ENCODE data around the gene IL34. TPM values are rescaled to one million over a fixed set of nuclear protein-coding genes. Genes with fewer than 3 reads are reported as not detected.

Gene IL34
- polyA plus RNA-seq, 2 of the 4 experiments (the other 2 are of a cell fraction): 0.25 to 0.40 TPM

DNA sequence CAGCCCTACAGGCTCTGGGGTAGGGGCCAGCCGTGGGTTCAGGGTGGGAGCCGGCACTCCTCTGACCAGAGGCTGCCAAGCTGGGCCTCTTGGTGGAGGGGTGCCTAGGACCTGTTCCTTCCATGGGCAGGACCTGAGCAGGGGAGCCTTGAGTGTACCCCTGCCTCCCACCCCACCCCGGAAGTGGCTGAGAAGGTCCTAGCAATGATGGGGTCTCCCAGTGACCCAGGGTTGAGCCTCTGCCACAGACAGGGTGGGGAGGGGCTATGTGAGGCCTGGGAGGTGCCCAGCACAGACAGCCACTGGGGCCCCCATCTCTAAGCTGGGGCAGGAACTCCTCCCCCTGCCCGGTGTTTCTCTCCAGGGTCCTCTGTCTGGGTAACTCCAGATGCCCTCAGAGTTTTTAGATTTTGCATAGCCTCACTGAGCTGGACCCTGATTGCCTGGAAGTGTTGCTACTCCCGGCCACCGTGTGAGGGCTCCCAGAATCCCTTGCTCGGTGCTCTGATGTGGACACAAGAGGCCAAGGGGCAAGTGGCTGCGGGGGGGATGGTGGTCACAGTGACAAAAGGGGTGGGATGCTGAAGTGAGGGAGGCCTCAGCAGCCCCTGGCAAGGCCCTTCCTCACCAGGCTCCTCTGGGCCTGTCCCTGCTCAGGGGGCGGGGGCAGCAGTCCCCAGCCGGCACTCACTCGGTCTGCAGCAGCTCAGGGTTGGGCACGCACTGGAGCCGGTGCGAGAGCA is 45.9 kb downstream of the IL34 start:
- 82% methylated on average over 13 of the region's 14 CpGs for WGBS (ENCODE audit: missing lambda C conversion rate)
- no peak overlapping the region for H3K4me3 ChIP-seq
- ATAC-seq (no peak), DNase-seq (ENCODE audit: low read depth in 1 of 2, low spot score in 1 of 2) (no peak), FAIRE-seq (no peak)
- H3K4me2 ChIP-seq: peak overlapping the region; percentile 84; the same call in 2 of the 3 replicates
- CTCF ChIA-PET: interaction anchor here (1.3 to 23.4 kb wide), 4 partner anchors 10 to 79 kb away, joined by 3 to 463 read pairs (median 20); no protein-coding TSS in a partner anchor
- H3K4me1 ChIP-seq: peaks cover 97% of the 10 kb centered on the region
- POLR2A ChIA-PET: no interaction called here
- no peaks in the 10 kb centered on the region for H3K9me3 ChIP-seq
- TF ChIP-seq RARB (CRISPR knock-in tag; IDR thresholded peaks at IDR 0.05): no peak
- TF ChIP-seq KDM1A (IDR thresholded peaks at IDR 0.05; ENCODE audit: low read depth): no peak
- H3K27ac ChIP-seq: peak overlapping the region; percentile 97 to 100

DNA sequence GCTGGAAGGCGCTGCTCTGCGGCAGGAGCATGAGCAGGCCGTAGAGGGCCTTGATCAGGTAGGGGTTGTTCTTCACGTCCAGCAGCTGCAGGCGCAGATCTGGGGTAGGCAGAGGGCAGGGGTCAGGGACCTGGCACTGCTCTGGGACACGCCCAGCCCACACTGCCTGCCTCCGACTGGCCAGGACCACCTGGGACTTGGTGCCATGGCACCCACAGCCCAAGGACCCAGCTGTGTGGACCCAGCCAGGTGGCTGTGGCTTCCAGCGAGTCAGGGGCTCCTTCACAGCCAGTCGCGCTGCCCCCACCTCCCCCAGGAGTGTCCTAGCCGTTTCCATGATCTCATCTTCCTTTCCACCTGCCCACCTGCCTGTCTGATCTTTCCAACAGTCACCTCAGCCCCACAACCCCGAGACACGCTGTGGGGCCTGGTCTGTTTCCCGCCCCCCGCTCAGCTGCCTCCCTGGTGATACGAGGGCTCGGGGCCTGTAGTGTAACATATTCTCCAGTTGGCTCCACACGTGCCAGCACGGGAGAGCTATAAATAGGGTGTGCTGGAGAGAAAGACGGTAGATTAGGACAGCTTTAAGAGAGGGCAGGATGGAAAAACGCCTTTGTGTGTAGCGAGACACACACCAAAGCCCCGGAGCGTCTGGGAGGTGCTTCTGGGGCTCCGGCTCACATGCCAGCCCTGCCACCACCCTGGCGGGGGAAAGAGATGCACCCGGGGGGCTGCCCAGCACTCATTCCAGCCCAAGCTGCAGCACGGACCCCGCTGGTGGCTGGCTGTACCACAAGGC is 46.7 kb downstream of the IL34 start:
- CTCF ChIA-PET: interaction anchor here (1.2 to 23.4 kb wide), 5 partner anchors 11 to 79 kb away, joined by 3 to 463 read pairs (median 10); no protein-coding TSS in a partner anchor
- 84% methylated on average over 28 of the region's 29 CpGs for WGBS (ENCODE audit: missing lambda C conversion rate)
- Histone ChIP-seq H3K9me3 (no peaks in the 10 kb centered on the region), H3K4me2 (peak overlapping the region; percentile 84), H3K27ac (peak overlapping the region; percentile 97 to 100), H3K4me1 (peaks cover 98% of the 10 kb centered on the region), H3K4me3 (0 out of 3 replicates have a peak overlapping the region, but pooled peaks have one; percentile 17)
- TF ChIP-seq RNF2 (IDR thresholded peaks at IDR 0.05; ENCODE audit: borderline replicate concordance, low read depth): no peak
- TF ChIP-seq, protein P1, sequence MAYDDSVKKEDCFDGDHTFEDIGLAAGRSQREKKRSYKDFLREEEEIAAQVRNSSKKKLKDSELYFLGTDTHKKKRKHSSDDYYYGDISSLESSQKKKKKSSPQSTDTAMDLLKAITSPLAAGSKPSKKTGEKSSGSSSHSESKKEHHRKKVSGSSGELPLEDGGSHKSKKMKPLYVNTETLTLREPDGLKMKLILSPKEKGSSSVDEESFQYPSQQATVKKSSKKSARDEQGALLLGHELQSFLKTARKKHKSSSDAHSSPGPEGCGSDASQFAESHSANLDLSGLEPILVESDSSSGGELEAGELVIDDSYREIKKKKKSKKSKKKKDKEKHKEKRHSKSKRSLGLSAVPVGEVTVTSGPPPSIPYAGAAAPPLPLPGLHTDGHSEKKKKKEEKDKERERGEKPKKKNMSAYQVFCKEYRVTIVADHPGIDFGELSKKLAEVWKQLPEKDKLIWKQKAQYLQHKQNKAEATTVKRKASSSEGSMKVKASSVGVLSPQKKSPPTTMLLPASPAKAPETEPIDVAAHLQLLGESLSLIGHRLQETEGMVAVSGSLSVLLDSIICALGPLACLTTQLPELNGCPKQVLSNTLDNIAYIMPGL (CRISPR knock-in tag; IDR thresholded peaks at IDR 0.05; ENCODE audit: borderline replicate concordance): no peak
- no peak for TF ChIP-seq ZFP36 (IDR thresholded peaks at IDR 0.05; ENCODE audit: borderline replicate concordance, partially characterized antibody)
- no peak for TF ChIP-seq SREBF2 (IDR thresholded peaks at IDR 0.05)
- TF ChIP-seq ZC3H11A (IDR thresholded peaks at IDR 0.05): no peak
- TF ChIP-seq KDM5A (IDR thresholded peaks at IDR 0.05): no peak
- no peak for TF ChIP-seq POLR2A (IDR thresholded peaks at IDR 0.05; ENCODE audit: low read length)
- no peak for TF ChIP-seq POLR2AphosphoS2 (conservative IDR thresholded peaks at IDR 0.05; ENCODE audit: low read length)
- TF ChIP-seq, protein P2, sequence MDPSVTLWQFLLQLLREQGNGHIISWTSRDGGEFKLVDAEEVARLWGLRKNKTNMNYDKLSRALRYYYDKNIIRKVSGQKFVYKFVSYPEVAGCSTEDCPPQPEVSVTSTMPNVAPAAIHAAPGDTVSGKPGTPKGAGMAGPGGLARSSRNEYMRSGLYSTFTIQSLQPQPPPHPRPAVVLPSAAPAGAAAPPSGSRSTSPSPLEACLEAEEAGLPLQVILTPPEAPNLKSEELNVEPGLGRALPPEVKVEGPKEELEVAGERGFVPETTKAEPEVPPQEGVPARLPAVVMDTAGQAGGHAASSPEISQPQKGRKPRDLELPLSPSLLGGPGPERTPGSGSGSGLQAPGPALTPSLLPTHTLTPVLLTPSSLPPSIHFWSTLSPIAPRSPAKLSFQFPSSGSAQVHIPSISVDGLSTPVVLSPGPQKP (IDR thresholded peaks at IDR 0.05; ENCODE audit: low read depth, low read length): no peak
- no peak for TF ChIP-seq RAD21 (conservative IDR thresholded peaks at IDR 0.05 in 1 of 2, IDR thresholded peaks at IDR 0.05 in 1 of 2)
- no peak for TF ChIP-seq HOXB13 (CRISPR knock-in tag; IDR thresholded peaks at IDR 0.05; ENCODE audit: low read depth)
- no peak for TF ChIP-seq NR3C1 (IDR thresholded peaks at IDR 0.05)
- TF ChIP-seq, protein P3, sequence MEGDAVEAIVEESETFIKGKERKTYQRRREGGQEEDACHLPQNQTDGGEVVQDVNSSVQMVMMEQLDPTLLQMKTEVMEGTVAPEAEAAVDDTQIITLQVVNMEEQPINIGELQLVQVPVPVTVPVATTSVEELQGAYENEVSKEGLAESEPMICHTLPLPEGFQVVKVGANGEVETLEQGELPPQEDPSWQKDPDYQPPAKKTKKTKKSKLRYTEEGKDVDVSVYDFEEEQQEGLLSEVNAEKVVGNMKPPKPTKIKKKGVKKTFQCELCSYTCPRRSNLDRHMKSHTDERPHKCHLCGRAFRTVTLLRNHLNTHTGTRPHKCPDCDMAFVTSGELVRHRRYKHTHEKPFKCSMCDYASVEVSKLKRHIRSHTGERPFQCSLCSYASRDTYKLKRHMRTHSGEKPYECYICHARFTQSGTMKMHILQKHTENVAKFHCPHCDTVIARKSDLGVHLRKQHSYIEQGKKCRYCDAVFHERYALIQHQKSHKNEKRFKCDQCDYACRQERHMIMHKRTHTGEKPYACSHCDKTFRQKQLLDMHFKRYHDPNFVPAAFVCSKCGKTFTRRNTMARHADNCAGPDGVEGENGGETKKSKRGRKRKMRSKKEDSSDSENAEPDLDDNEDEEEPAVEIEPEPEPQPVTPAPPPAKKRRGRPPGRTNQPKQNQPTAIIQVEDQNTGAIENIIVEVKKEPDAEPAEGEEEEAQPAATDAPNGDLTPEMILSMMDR (IDR thresholded peaks at IDR 0.05): no peak
- ATAC-seq: no peak
- POLR2A ChIA-PET: no interaction called here
- FAIRE-seq: no peak
- DNase-seq (ENCODE audit: low read depth in 1 of 2, low spot score in 1 of 2): no peak
